ENCODE data around the gene RAVER2. TPM values are rescaled to one million over a fixed set of nuclear protein-coding genes. Genes with fewer than 3 reads are reported as not detected.
A peak's percentile ranks its signal among the peaks of the same experiment; 100 is the strongest.

RAVER2 gene
- total RNA-seq, 8 experiments from 2014 or later, result 6.4 to 16.9 (median 11.3) TPM

- Histone ChIP-seq H3K27ac (no peak overlapping the region), H3K4me1 (replicated peaks in 1 of 2) (peaks cover 0 to 3% of the 10 kb centered on the region in 2 donors), H3K4me3 (no peak overlapping the region)
- ATAC-seq (replicated peaks in 6 of 8), result no peak
- in situ Hi-C loops (cut with MboI; ENCODE audit: low pct_unique_long_range_greater_than_20kb in 2 of 9, low sequenced_read_pairs in 9 of 9, unreplicated experiment in 9 of 9), result no loop called here
- 92 to 100% (median 95%) methylated on average over 2 to 4 of the region's 4 CpGs; no CpG with 5 or more reads in 6 of the 10 experiments for WGBS, 10 experiments
Measured at GRCh38 chr1:64857347-64857746, 112.5 kb downstream of the RAVER2 start.

GRCh38 chr1:64861611-64862010 is 116.7 kb downstream of the RAVER2 start:
- Histone ChIP-seq H3K27ac (no peak overlapping the region), H3K4me3 (no peak overlapping the region), H3K4me1 (replicated peaks in 1 of 2) (peaks cover 0 to 2% of the 10 kb centered on the region in 2 donors)
- ATAC-seq (replicated peaks in 6 of 8), result peak; percentile 45 to 95 (median 70)
- 17 to 100% (median 48%) methylated on average over 1 to 4 of the region's 4 CpGs; no CpG with 5 or more reads in 4 of the 10 experiments for WGBS, 10 experiments
- in situ Hi-C loops (cut with MboI; ENCODE audit: low pct_unique_long_range_greater_than_20kb in 2 of 9, low sequenced_read_pairs in 9 of 9, unreplicated experiment in 9 of 9), result no loop called here

- H3K4me3 ChIP-seq, result no peak overlapping the region
- WGBS, 10 experiments, result 80 to 95% (median 91%) methylated on average over 3 to 14 of the region's 14 CpGs
- in situ Hi-C loops (cut with MboI; ENCODE audit: low pct_unique_long_range_greater_than_20kb in 2 of 9, low sequenced_read_pairs in 9 of 9, unreplicated experiment in 9 of 9), result no loop called here
- H3K4me1 ChIP-seq (replicated peaks in 1 of 2), result no peaks in the 10 kb centered on the region
- no peak overlapping the region for H3K27ac ChIP-seq
- no peak for ATAC-seq (replicated peaks in 6 of 8)
Measured at GRCh38 chr1:64864018-64864940, 119.4 kb downstream of the RAVER2 start.

GRCh38 chr1:64865105-64865757 is 120.4 kb downstream of the RAVER2 start:
- 80 to 100% (median 88%) methylated on average over 1 to 6 of the region's 6 CpGs; no CpG with 5 or more reads in 1 of the 10 experiments for WGBS, 10 experiments
- in situ Hi-C loops (cut with MboI; ENCODE audit: low pct_unique_long_range_greater_than_20kb in 2 of 9, low sequenced_read_pairs in 9 of 9, unreplicated experiment in 9 of 9), result no loop called here

GRCh38 chr1:64866689-64867088 is 121.8 kb downstream of the RAVER2 start:
- in situ Hi-C loops (cut with MboI; ENCODE audit: low pct_unique_long_range_greater_than_20kb in 2 of 9, low sequenced_read_pairs in 9 of 9, unreplicated experiment in 9 of 9), result no loop called here
- ATAC-seq (replicated peaks in 6 of 8), result no peak
- H3K4me1 ChIP-seq (replicated peaks in 1 of 2), result no peaks in the 10 kb centered on the region
- no peak overlapping the region for H3K4me3 ChIP-seq
- H3K27ac ChIP-seq, result no peak overlapping the region
- 75 to 98% (median 95%) methylated on average over 4 to 10 of the region's 10 CpGs for WGBS, 10 experiments

More at GRCh38 chr1:64865105-64865757, 120.4 kb downstream of the RAVER2 start:
- Histone ChIP-seq H3K4me1 (replicated peaks in 1 of 2) (no peaks in the 10 kb centered on the region), H3K4me3 (no peak overlapping the region), H3K27ac (no peak overlapping the region)
- no peak for ATAC-seq (replicated peaks in 6 of 8)

- ATAC-seq (replicated peaks in 6 of 8), result no peak
- WGBS, 10 experiments, result 71 to 100% (median 91%) methylated on average over 1 of the region's 1 CpG; no CpG with 5 or more reads in 3 of the 10 experiments
- Histone ChIP-seq H3K27ac (no peak overlapping the region), H3K4me1 (replicated peaks in 1 of 2) (no peaks in the 10 kb centered on the region), H3K4me3 (no peak overlapping the region)
- in situ Hi-C loops (cut with MboI; ENCODE audit: low pct_unique_long_range_greater_than_20kb in 2 of 9, low sequenced_read_pairs in 9 of 9, unreplicated experiment in 9 of 9), result no loop called here
Measured at GRCh38 chr1:64867266-64867665, 122.4 kb downstream of the RAVER2 start.

GRCh38 chr1:64871256-64871655 is 126.4 kb downstream of the RAVER2 start:
- in situ Hi-C loops (cut with MboI; ENCODE audit: low pct_unique_long_range_greater_than_20kb in 2 of 9, low sequenced_read_pairs in 9 of 9, unreplicated experiment in 9 of 9), result no loop called here
- ATAC-seq (replicated peaks in 6 of 8), result no peak
- Histone ChIP-seq H3K4me1 (replicated peaks in 1 of 2) (peaks cover 0 to 7% of the 10 kb centered on the region in 2 donors), H3K27ac (no peak overlapping the region), H3K4me3 (no peak overlapping the region)
- WGBS, 10 experiments, result 67 to 100% (median 93%) methylated on average over 1 to 8 of the region's 8 CpGs

GRCh38 chr1:64872067-64872466 is 127.2 kb downstream of the RAVER2 start:
- peak in 3 of 8 experiments; percentile 68 to 98 (median 84) for ATAC-seq (replicated peaks in 6 of 8)
- peaks cover 0 to 7% of the 10 kb centered on the region in 2 donors for H3K4me1 ChIP-seq (replicated peaks in 1 of 2)
- no peak overlapping the region for H3K27ac ChIP-seq
- 71 to 100% (median 100%) methylated on average over 1 of the region's 1 CpG; no CpG with 5 or more reads in 4 of the 10 experiments for WGBS, 10 experiments
- H3K4me3 ChIP-seq, result no peak overlapping the region
- in situ Hi-C loops (cut with MboI; ENCODE audit: low pct_unique_long_range_greater_than_20kb in 2 of 9, low sequenced_read_pairs in 9 of 9, unreplicated experiment in 9 of 9), result no loop called here

GRCh38 chr1:64873576-64873975 is 128.7 kb downstream of the RAVER2 start:
- Histone ChIP-seq H3K27ac (no peak overlapping the region), H3K4me3 (no peak overlapping the region), H3K4me1 (replicated peaks in 1 of 2) (peaks cover 0 to 7% of the 10 kb centered on the region in 2 donors)
- 60 to 100% (median 93%) methylated on average over 1 to 9 of the region's 9 CpGs; no CpG with 5 or more reads in 3 of the 10 experiments for WGBS, 10 experiments
- ATAC-seq (replicated peaks in 6 of 8), result no peak
- in situ Hi-C loops (cut with MboI; ENCODE audit: low pct_unique_long_range_greater_than_20kb in 2 of 9, low sequenced_read_pairs in 9 of 9, unreplicated experiment in 9 of 9), result no loop called here

GRCh38 chr1:64874666-64875065 is 129.8 kb downstream of the RAVER2 start:
- WGBS, 10 experiments, result 74 to 94% (median 88%) methylated on average over 2 to 3 of the region's 3 CpGs; no CpG with 5 or more reads in 6 of the 10 experiments
- Histone ChIP-seq H3K4me1 (replicated peaks in 1 of 2) (peaks cover 0 to 7% of the 10 kb centered on the region in 2 donors), H3K27ac (no peak overlapping the region), H3K4me3 (no peak overlapping the region)
- ATAC-seq (replicated peaks in 6 of 8), result peak in 4 of 8 experiments; percentile 42 to 90 (median 53)
- in situ Hi-C loops (cut with MboI; ENCODE audit: low pct_unique_long_range_greater_than_20kb in 2 of 9, low sequenced_read_pairs in 9 of 9, unreplicated experiment in 9 of 9), result no loop called here

GRCh38 chr1:64875101-64875500 is 130.2 kb downstream of the RAVER2 start:
- 70 to 100% (median 96%) methylated on average over 1 to 10 of the region's 10 CpGs; no CpG with 5 or more reads in 1 of the 10 experiments for WGBS, 10 experiments
- peak in 2 of 8 experiments; percentile 12 to 17 for ATAC-seq (replicated peaks in 6 of 8)
- no peak overlapping the region for H3K4me3 ChIP-seq
- H3K4me1 ChIP-seq (replicated peaks in 1 of 2), result peaks cover 0 to 7% of the 10 kb centered on the region in 2 donors
- no peak overlapping the region for H3K27ac ChIP-seq
- in situ Hi-C loops (cut with MboI; ENCODE audit: low pct_unique_long_range_greater_than_20kb in 2 of 9, low sequenced_read_pairs in 9 of 9, unreplicated experiment in 9 of 9), result no loop called here

GRCh38 chr1:64875606-64876005 is 130.7 kb downstream of the RAVER2 start:
- in situ Hi-C loops (cut with MboI; ENCODE audit: low pct_unique_long_range_greater_than_20kb in 2 of 9, low sequenced_read_pairs in 9 of 9, unreplicated experiment in 9 of 9), result no loop called here
- ATAC-seq (replicated peaks in 6 of 8), result no peak
- no peak overlapping the region for H3K27ac ChIP-seq
- no peak overlapping the region for H3K4me3 ChIP-seq
- WGBS, 10 experiments, result 93 to 100% (median 97%) methylated on average over 2 to 5 of the region's 6 CpGs; no CpG with 5 or more reads in 3 of the 10 experiments
- H3K4me1 ChIP-seq (replicated peaks in 1 of 2), result peaks cover 0 to 7% of the 10 kb centered on the region in 2 donors

- in situ Hi-C loops (cut with MboI; ENCODE audit: low pct_unique_long_range_greater_than_20kb in 2 of 9, low sequenced_read_pairs in 9 of 9, unreplicated experiment in 9 of 9), result no loop called here
- ATAC-seq (replicated peaks in 6 of 8), result no peak
- Histone ChIP-seq H3K4me3 (no peak overlapping the region), H3K4me1 (replicated peaks in 1 of 2) (peaks cover 0 to 7% of the 10 kb centered on the region in 2 donors), H3K27ac (no peak overlapping the region)
- WGBS, 10 experiments, result 73 to 100% (median 89%) methylated on average over 2 of the region's 2 CpGs
Measured at GRCh38 chr1:64877151-64877550, 132.3 kb downstream of the RAVER2 start.
